Breast epithelium (tissue), 3 donors: Measurements from ENCODE around the gene ZNF830.

Experiments used
- POLR2AphosphoS5 ChIP-seq, 3 donors: sonication (generic); formaldehyde crosslinking; IDR thresholded peaks; one replicate each; pipeline ENCODE4 v1.6.1; 2017; ENCODE audit warnings: antibody characterized with exemption in 3 of 3
- TF ChIP-seq, protein P1 (sequence below), 3 donors: fragments of 450-650 bp; IDR thresholded peaks; one replicate each; pipeline ENCODE4 v1.5.1; 2016 to 2017; ENCODE audit warnings: antibody characterized with exemption in 3 of 3, mild to moderate bottlenecking in 3 of 3, moderate library complexity in 3 of 3

DNA sequence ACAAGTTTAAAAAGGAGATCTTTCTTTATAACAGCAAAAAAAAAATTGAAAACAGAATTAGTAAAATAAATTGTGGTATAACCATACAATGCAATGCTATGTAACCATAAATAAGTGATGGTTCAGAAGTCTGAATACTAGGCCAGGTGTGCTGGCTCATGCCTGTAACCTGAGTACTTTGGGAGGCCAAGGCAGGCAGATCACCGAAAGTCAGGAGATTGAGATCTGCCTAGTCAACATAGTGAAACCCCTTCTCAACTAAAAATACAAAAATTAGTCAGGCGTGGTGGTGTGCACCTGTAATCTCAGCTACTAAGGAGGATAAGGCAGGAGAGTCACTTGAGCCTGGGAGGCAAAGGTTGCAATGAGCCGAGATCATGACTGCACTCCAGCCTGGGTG lies 34.7 kb upstream of the ZNF830 start:
- no peak for TF ChIP-seq POLR2AphosphoS5 (IDR thresholded peaks at IDR 0.05)
- TF ChIP-seq, protein P1, sequence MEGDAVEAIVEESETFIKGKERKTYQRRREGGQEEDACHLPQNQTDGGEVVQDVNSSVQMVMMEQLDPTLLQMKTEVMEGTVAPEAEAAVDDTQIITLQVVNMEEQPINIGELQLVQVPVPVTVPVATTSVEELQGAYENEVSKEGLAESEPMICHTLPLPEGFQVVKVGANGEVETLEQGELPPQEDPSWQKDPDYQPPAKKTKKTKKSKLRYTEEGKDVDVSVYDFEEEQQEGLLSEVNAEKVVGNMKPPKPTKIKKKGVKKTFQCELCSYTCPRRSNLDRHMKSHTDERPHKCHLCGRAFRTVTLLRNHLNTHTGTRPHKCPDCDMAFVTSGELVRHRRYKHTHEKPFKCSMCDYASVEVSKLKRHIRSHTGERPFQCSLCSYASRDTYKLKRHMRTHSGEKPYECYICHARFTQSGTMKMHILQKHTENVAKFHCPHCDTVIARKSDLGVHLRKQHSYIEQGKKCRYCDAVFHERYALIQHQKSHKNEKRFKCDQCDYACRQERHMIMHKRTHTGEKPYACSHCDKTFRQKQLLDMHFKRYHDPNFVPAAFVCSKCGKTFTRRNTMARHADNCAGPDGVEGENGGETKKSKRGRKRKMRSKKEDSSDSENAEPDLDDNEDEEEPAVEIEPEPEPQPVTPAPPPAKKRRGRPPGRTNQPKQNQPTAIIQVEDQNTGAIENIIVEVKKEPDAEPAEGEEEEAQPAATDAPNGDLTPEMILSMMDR (IDR thresholded peaks at IDR 0.05): no peak
